Fibroblast of lung (primary cell): ENCODE results near the gene TRRAP.
"Not testable (repeated sequence)": the region's sequence is repeated elsewhere in the genome, so short reads cannot be mapped to it uniquely, and the experiment has no call there.

Experiments used
- CTCF ChIP-seq, 2 donors: IDR thresholded peaks in 1 of 2; conservative IDR thresholded peaks in 1 of 2; 1 replicate in 1 of 2; 2 replicates in 1 of 2; pipeline ENCODE4 v1.5.1; 2011 to 2012; ENCODE audit warnings: low read length in 2 of 2, control low read depth in 1 of 2, inconsistent platforms in 1 of 2, low read depth in 1 of 2, mild to moderate bottlenecking in 1 of 2
- EZH2 ChIP-seq: IDR thresholded peaks from 2 replicates; pipeline ENCODE4 v1.5.1; 2012; ENCODE audit warnings: low read length, control low read depth, mild to moderate bottlenecking; ENCODE audit errors: missing control alignments

GRCh38 chr7:98873610-98874009 lies 4.7 kb upstream of the TRRAP start:
- TF ChIP-seq CTCF (conservative IDR thresholded peaks at IDR 0.05 in 1 of 2, IDR thresholded peaks at IDR 0.05 in 1 of 2; ENCODE audit: low read depth in 1 of 2, low read length in 2 of 2); EZH2: not testable (repeated sequence)
